COLO668 (cell line): ENCODE results near the gene COL20A1.

ENCODE experiments used
- DNase-seq: peaks from one replicate; lab custom pipeline; 2025; ENCODE audit not compliant: unreplicated experiment; lab: John Stamatoyannopoulos, UW

COL20A1 gene

DNA sequence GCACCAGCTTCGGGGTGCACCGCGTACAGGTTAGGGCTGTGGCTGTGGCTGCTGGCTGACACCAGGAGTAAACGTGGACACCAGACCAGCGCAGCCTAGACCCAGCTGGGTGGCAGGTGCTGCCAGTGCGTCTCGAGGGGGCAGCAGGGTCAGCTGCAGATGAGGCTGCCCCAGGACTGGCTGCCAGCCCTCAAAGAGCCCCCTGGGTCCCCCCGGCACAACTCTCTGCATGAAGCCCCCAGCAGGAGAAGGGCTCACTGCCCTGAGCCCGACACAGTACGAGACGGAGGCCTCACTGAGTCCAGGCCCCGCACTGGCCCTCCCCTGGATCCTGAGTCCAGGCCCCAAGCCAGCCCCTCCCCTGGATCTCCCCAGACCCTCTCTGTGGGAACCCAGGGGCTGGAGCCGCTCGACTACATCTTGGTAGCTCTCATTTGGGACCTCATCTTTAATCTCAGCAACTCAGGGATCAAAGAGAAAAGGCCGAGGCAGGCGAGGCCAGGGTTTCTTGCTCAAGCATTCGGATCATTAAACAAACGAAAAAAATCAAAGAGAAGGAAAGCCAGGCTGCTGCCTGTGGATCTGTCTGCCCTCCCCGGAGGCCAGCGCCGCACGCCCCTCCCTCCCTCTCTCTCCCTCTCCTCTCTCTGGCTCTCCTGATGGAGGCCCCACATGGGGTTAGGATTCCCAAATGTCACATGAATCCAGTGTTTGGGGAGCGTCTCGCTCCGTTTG, 31.8 kb upstream of the COL20A1 start:
- no peak for DNase-seq

DNA sequence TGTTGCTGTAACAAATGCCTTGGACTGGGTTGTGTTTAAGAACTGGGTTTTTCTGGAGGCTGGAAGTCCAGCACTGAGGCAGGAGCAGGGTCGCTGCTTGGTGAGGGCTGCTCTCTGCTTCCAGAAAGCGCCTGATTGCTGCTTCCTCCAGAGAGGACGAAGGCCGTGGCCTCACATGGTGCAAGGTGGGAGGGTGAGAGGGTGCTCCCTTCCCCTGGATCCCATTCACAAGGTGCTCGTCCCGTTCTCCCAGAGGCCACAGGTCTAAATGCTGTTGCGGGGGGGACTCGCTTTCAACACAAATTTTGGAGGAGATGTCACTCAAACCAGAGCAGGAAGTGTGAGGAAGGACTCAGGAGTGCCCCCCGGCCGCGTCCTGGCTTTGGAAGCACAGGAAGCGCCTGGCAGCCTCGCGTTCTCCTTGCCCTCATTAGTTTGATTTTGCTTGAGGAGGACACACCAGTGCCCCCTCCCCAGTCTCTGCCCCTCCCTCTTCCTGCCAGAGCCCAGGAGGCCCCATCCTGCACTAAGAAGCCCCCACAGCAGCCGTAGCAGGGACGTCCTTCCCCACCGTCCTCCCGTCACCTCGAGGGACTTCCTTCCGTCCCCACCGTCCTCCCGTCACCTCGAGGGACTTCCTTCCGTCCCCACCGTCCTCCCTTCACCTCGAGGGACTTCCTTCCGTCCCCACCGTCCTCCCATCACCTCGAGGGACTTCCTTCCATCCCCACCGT, 31.0 kb upstream of the COL20A1 start:
- no peak for DNase-seq

DNA sequence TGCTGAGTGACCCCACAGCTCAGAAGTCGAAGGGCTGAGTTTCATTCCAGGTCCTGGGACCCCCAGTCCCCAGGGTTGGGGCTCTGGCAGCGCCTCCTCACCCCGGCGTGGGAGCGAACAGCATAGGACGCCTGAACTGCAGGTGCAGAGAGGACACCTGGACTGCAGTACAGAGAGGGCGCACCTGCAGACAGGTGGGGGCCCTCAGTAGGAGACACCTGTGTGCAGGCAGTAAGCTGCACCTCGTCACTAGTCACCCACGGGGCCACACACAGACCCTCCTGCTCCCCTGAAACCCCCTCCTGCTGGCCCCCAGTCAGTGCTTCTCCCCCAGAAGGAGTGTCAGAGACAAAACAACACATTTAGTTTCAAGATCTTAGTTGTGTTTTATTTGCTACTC, 30.1 kb upstream of the COL20A1 start:
- peak; percentile 57 for DNase-seq

DNA sequence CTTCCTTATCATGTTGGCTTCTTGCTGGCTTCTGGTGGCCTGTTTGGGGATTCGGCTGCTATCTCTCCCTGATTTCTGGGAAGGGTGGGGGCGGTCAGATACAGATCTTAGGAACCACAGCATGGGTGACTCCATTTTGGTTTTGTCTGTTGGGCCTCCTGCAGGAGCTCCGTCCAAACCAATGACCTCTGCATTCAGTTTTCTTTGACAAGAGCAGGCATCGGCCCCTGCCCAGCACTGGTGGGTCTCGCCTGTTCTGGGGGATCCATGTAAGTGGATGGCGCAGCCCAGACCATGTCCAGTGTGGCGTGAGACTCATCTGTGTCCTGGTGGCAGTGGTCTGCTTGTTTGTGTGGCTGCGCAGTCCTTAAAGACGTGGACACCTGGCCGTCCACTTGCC, 29.0 kb upstream of the COL20A1 start:
- DNase-seq, result no peak

DNA sequence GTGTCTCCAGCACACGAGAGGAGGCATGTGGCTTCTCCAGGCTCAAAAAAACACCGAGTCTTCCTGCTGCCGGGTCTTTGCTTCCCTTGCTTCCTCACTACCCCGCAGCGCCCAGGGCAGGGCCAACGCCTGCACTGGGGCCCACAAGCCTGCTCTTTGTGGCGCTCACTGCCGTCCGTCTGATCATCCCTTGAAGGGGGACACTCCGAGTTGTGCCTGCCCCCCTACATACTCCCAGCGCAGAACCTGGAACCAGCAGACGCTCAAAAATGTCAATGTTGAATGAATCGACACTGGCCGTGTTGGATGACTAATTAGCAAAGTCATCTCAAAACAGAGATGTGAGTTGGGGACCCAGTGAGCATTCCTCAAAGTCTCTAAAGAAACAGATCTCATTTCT, 28.5 kb upstream of the COL20A1 start:
- no peak for DNase-seq

DNA sequence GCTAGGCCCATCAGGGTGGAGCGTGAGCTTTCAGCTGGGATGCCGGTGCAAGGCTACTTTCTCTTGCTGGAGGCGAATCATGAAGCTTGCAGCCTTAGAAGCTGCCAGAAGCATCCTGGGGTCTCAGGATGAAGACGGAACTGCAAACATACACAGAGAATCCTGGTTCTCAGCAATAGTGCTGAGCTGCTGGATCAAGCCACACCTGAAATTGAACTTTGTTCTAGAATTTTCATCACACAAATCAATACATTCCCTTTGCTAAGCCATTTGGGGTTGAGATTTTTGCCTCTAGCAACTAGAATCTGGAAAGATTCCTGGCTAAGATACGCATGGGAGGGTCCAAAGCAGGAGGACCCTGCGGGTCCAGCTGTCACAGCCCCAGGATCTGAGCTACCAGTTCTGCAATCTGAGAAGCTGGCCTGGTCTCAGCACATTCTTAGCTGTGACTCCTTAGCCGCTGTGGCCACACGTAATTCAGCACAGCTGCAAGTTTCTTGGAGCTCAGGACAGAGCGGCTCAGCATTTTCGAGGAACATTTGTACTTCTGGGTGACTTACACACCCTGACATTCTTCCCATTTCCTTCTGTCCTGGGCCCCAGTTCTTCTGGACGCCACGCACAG, 27.0 kb upstream of the COL20A1 start:
- no peak for DNase-seq

DNA sequence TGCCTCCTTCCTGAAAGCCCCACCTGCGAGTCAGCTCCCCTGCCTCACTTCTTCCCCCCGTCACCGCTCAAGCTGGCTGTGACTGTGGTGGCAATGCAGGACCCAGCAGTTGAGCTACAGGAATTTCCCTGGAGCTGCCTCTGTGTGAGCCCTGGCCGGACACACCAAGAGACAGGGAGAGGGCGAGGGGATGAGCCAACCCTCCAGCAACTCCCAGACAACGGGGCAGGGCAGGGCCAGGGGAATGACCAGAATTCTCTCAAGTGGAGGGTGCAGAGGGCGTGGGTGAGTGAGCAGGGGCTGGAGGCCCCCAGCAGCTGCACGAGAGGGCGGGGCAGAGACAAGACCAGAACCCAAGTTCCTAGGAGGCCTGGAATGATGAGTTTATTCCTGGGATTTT, 25.3 kb upstream of the COL20A1 start:
- no peak for DNase-seq

DNA sequence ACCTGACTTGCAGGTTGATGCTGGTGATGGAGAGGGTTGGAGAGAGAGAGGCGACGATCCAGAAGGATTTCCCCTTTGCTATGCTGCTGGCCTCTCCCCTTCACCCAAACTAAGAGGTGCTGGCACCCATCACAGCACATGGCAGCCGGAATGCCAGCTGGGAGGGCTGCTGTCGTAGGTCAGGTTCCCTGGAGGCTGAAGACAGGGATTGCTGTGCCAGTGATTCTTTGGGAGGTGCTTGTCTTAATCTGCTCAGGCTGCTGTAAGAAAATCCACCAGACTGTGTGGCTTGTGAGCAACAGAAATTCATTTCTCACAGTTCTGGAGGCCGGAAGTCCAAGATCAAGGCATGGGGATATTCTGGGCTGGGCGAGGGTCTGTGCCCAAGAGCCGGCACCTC, 24.7 kb upstream of the COL20A1 start:
- no peak for DNase-seq

DNA sequence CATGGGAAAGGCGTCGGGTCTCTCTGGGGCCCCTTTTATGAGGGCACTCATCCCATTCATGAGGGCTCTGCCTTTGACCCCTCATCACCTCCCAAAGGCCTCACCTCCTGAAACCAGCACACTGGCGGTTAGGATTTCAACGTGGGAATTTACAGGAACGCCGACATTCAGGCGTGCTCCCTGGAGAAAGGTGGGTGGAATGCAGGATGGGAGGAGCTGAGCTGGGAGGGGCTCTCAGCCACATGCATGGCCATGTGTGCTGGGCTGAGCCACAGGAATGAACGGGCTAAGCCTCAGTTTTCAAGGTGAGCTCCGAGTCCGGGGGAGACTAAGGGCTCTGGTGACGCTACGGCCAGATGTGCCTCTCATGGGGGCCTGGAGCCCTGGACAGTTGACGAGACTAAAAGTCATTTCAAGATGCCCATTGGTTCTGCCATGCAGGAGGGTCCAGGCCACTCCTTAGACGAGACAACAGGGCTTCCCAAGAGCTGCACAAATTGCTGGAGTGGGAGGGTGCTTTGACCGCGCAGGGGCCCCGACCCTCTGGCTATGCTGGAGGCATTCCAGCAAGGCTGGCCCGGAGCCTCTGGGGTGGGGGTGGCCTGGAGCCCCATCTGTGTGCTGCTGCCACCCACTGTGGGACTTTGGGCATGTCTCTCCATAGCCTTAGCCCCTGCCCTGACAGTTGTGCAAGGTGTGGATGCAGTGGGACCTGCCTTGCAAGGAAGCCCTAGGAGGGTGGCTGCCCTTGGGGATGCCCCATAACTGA, 24.1 kb upstream of the COL20A1 start:
- DNase-seq, result no peak

DNA sequence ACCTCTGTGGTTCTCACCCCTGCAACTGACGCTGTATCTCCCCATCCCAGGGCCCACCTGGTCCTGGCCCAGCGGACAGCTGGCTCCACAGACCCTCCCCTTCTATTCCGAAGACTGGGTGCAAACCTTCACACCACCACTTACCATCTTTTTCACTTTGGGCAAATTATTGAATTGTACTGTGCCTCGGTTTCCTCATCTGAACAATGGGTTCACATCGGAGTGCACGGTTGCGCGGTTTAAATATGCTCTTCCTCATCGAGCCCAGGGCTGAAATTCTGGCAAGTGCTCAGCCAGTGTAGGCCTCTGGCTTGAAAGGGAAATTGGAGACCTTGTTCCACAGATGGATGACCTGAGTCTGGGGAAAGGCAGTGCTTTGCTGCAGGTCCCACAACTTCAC, 23.3 kb upstream of the COL20A1 start:
- DNase-seq, result no peak

DNA sequence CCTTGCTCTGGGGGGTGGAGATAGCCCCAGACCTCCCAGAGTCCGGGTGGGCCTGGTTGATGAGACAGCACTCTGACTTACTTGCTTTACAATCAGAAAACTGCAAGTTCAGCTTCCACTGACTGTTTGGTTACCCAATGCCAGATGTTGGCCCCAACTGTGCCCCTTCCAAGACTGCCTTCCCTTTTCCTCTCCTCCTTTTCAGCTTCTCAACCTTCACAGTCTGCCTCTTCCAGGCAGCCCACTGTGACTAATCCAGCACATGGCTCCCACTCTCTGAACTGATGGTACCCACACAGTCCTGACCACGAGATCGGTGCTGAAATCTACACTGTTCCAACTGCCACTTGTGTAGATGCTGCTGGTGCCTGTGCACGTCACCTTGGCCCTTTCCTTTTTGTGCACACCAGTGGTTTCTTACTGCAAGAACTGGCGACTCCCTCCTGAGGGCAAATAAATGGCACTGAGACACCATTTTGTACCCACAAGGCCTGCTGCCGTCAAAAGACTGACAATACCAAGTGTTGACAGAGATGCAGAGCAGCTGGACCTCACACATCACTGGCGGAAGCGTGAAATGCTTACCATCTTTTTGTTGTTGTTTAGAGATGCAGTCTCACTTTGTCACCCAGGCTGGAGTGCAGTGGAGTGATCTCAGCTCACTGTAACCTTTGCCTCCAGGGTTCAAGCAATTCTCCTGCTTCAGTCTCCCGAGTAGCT, 22.2 kb upstream of the COL20A1 start:
- no peak for DNase-seq

DNA sequence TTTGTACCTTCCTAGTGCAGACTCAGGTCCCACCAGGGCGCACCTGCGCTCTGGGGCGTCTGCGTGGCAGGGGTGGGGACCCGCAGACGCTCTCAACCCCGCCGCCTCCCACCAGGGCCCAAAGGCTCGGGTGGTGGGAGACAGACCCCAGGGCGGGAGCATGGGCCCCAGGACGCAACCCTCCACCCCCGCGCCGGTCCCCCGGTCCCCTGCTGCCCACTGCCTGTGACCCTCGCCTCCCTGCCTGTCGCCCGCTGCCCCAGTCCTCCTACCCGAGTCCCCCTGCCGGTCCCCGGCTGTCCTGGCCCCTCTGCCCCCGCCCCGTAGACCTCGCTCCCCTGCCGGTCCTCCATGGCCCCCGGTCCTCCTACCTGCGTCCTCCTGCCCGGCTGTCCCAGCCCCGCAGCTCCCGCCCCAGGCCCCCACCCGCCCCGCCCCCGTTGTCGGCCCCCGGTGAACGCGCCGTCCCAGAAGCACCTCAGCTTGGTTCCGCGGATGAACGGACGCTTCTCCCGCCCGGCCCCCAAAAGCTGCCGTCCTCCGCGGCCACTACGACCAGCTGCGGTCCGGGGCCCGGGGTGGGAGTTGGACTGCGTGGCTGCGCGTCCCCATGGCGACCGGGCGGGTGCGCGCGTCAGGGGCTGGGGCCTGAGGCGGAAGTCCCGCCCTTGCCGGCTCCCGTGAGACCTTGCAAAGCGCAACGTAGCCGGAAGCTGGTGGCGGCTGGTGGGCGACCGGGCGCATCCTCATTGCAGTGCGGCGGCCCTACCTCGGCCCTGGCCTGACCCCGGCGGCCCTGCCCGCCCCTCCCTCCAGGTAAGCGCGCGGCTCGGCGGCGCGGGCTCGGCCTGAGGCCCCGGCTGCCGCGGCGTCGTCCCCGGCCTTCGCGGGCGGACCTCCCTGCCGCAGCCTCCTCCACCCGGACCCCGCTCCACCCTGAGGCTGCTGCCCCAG, 20.6 kb upstream of the COL20A1 start, which contains the start of gene ARFGAP1:
Gene ARFGAP1, plus strand, starts transcription at position 709 of the 954 bp plus-strand sequence. CDS start 2,768 bp downstream, outside the sequence.
- peak; percentile 96 for DNase-seq

DNA sequence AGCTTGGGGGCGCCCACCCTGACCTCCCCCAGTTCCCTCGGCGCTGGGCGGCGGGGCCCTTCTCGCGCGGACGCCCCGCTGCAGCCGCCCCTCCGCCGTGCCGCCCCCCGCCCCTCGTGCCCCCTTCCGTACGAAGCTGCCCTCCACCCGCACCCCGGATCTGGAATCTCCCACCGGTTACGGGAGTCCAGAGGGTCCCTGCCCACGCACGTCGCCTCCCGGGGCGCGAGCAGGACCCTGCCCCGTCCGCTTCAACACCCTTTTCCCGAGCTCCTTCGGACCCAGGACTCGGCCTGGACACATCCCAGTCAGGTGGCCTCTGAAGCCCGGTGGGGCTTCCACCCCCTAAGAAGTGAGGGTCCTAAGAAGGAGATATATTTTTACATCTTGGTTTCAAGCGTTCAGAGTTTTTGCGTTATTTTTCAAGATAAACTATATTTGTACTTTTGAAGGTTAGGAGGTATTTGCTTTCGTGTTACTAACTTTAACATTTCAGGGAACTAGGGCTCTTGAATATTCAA, 19.9 kb upstream of the COL20A1 start:
- no peak for DNase-seq

DNA sequence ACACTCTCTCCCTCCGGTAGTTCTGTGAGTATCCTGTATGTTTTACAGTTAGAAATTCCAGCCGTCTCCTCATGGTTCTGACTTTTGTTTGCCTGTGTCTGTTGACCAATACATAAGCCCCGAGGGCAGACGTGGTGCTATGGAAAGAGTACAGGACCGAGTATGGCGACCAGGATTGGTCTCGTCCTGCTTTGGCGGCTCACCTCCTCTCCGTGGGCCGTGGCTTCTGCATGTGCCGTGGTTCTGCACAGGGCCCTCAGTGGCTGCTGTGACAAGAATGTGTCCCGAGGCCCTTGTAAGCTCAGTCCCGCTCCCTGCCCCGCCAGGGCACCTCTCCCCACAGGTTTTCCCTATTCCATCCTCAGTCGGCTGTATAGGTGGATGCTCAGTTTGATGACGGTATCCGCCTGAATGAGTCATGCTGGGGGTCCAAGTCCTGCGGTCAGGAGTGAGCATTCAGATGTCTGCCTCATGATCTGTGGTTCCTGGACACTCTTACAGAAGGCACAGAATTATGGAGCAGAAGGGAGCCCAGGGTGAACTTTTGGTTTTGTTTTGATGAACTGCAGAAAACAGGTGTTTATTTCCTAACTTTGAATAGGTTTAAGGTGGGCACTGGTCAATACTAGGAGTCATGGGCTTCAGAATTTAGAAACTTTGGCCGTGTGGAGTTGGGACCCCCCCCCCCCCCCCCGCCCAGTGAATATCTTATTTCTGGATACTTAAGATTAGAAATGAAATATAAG, 19.2 kb upstream of the COL20A1 start:
- peak; percentile 42 for DNase-seq

DNA sequence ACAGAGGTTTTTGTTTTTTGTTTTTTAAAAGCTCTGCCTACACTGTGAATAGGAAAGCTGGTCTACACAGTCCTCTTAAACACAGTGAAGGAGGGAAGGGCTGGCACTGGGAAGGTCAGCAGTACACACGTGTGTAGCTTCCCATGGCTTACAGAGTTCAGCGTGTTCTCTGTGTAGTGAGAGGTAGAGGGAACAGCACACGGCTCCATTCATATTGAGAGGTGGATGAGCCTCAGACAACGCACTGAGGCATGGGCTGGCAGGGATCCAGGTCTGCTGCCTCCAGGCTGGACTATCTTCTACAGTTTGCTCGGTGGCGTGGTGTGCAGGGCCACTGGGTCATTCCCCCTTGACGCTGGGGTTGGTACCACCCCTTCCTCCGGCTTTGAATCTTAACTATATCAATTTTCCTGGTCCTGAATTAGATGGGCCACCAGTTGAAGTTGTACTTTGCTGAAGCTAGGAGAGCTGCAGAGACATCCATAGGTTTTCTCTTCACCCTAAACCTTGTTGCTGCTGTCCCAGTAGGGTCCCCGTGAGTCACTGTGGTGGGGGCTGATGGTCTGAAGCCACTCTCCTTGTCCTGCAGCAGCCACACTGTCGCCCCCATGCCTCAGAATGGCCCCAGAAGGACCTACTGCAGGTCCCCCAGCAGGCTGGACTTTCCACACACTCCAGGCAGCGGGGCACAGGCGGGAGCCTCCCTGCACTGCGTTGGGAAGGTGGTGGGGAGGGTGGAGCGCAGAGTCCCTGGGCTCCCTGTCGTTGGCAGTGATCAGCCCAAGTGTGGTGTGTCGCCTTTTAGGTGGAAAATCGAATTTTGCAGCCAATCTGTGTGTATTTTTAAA, 18.4 kb upstream of the COL20A1 start:
- DNase-seq, result no peak

DNA sequence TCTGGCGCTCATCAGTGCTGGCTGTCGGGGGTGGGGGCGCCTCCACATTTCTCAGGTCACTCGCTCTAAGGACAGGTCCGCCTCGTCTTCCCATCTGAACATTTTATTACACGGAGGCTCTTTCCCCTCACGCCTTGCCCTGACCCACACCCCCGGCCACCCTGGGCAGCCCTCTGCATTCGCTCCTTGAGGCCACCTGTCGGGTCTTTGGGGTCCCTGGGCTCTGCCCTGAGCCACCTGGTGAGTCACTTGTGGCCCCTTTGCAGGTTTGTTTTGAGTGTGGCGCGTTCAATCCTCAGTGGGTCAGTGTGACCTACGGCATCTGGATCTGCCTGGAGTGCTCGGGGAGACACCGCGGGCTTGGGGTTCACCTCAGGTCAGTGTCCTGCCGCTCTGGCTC, 17.2 kb upstream of the COL20A1 start:
- DNase-seq, result no peak

DNA sequence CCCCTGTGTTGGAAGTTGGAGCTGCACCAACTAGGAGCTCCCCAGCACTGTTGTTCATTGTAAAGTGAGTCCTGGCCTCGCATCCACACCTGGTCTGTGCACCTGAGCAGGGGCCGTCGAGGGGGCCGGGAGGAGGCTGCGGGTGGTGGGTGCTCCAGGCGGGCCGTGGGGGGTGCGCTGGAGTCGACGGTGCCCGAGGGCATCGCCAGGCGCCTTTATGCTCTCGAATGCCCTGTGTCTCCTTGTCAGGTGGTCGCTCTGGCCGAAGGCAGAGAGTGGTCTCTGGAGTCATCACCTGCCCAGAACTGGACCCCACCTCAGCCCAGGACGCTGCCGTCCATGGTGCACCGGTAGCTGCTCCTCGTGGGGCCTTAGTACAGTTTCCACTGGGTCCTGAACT, 16.0 kb upstream of the COL20A1 start:
- DNase-seq, result no peak
